HG02571 (cell line): ENCODE measurements around the gene PRKG2.

ENCODE experiments used
- ATAC-seq: cut with Tn5 transposase; IDR thresholded peaks from one replicate; pipeline ENCODE4 v1.9.1; 2021; ENCODE audit warnings: mild to moderate bottlenecking, moderate library complexity; ENCODE audit not compliant: unreplicated experiment

The PRKG2 gene

GRCh38 chr4:81040012-81040659, 174.9 kb downstream of the PRKG2 start:
- no peak for ATAC-seq

- ATAC-seq: no peak
Measured at GRCh38 chr4:81039351-81039972, 175.6 kb downstream of the PRKG2 start.

GRCh38 chr4:81038636-81039350, 176.2 kb downstream of the PRKG2 start:
- ATAC-seq: no peak
